Fibroblast of lung (primary cell): ENCODE results near the gene COLQ. TPM values are rescaled to one million over a fixed set of nuclear protein-coding genes. Genes with fewer than 3 reads are reported as not detected.
"Not testable (repeated sequence)": the region's sequence is repeated elsewhere in the genome, so short reads cannot be mapped to it uniquely, and the experiment has no call there.

Source experiments
- DNase-seq, 2 donors: peaks; one replicate each; pipeline versions ENCODE4 v3.0.0 to v3.0.0-alpha.2; 2010; ENCODE audit warnings: low read depth in 2 of 2
- H2AFZ ChIP-seq: 2 replicates; pipeline ENCODE4 v1.5.1; 2012; ENCODE audit warnings: low read length, control low read depth, inconsistent platforms
- H3K27ac ChIP-seq: 2 replicates; pipeline ENCODE4 v1.5.1; 2011; ENCODE audit warnings: low read length, control low read depth; ENCODE audit not compliant: insufficient read depth
- H3K27me3 ChIP-seq: 2 replicates; pipeline ENCODE4 v1.5.1; 2011; ENCODE audit warnings: mild to moderate bottlenecking, low read length; ENCODE audit not compliant: control insufficient read depth, insufficient read depth
- H3K36me3 ChIP-seq: 2 replicates; pipeline ENCODE4 v1.5.1; 2011; ENCODE audit warnings: low read length; ENCODE audit not compliant: control insufficient read depth, insufficient read depth
- H3K4me1 ChIP-seq: 2 replicates; pipeline ENCODE4 v1.5.1; 2011; ENCODE audit warnings: low read length; ENCODE audit not compliant: control insufficient read depth, insufficient read depth; ENCODE audit errors: extremely low read depth
- H3K4me2 ChIP-seq: 2 replicates; pipeline ENCODE4 v1.5.1; 2011; ENCODE audit warnings: low read length, control low read depth; ENCODE audit not compliant: insufficient read depth; ENCODE audit errors: extremely low read depth
- H3K4me3 ChIP-seq, 4 experiments: fragments of 200-600 bp in 1 of 4; sonication (generic) in 1 of 4; replicated peaks in 1 of 4; 2 replicates each; pipeline ENCODE4 v1.5.1; 2011 to 2016; ENCODE audit warnings: low read length in 4 of 4, low read depth in 3 of 4, mild to moderate bottlenecking in 3 of 4, control low read depth in 2 of 4, inconsistent platforms in 1 of 4, mixed read lengths in 1 of 4; ENCODE audit not compliant: insufficient read depth in 1 of 4; ENCODE audit errors: control extremely low read depth in 1 of 4
- H3K79me2 ChIP-seq: 2 replicates; pipeline ENCODE4 v1.5.1; 2012; ENCODE audit warnings: mild to moderate bottlenecking, low read length, inconsistent platforms; ENCODE audit not compliant: control insufficient read depth, insufficient read depth
- H3K9ac ChIP-seq: 2 replicates; pipeline ENCODE4 v1.5.1; 2011; ENCODE audit warnings: mild to moderate bottlenecking, low read length, control low read depth; ENCODE audit not compliant: insufficient read depth
- H3K9me3 ChIP-seq: 2 replicates; pipeline ENCODE4 v1.5.1; 2012; ENCODE audit warnings: low read depth, low read length; ENCODE audit not compliant: control insufficient read depth, insufficient read depth
- H4K20me1 ChIP-seq: 2 replicates; pipeline ENCODE4 v1.5.1; 2011; ENCODE audit warnings: low read length; ENCODE audit not compliant: control insufficient read depth, insufficient read depth; ENCODE audit errors: extremely low read depth
- CTCF ChIP-seq, 2 donors: IDR thresholded peaks in 1 of 2; conservative IDR thresholded peaks in 1 of 2; 1 replicate in 1 of 2; 2 replicates in 1 of 2; pipeline ENCODE4 v1.5.1; 2011 to 2012; ENCODE audit warnings: low read length in 2 of 2, control low read depth in 1 of 2, inconsistent platforms in 1 of 2, low read depth in 1 of 2, mild to moderate bottlenecking in 1 of 2
- EZH2 ChIP-seq: IDR thresholded peaks from 2 replicates; pipeline ENCODE4 v1.5.1; 2012; ENCODE audit warnings: low read length, control low read depth, mild to moderate bottlenecking; ENCODE audit errors: missing control alignments
- polyA plus RNA-seq, 2 donors: library from polyadenylated mRNA; depleted of rRNA in 1 of 2; stranded (reverse) in 1 of 2; unstranded in 1 of 2; fragments of >200 nt; gene quantifications; 2 replicates each; pipeline ENCODE4 v1.2.1, GENCODE V29; 2011 to 2012; ENCODE audit warnings: missing spikeins in 1 of 2
- total RNA-seq: library from RNA; depleted of rRNA; stranded (reverse); fragments of >200 nt; gene quantifications from 2 replicates; pipeline ENCODE4 v1.2.1, GENCODE V29; 2014

The COLQ gene
- total and polyA plus RNA-seq, 2 donors (not counting 1 experiment from before 2014, with no cell fraction given): 0.33 to 0.34 TPM

GRCh38 chr3:15538345-15538744 lies 16.8 kb upstream of the COLQ start:
- Histone ChIP-seq H2AFZ (no peak overlapping the region), H3K9ac (no peak overlapping the region), H3K4me1 (no peaks in the 10 kb centered on the region), H3K9me3 (no peaks in the 10 kb centered on the region), H3K4me3 (no peak overlapping the region), H4K20me1 (no peaks in the 10 kb centered on the region), H3K36me3 (no peaks in the 10 kb centered on the region), H3K27me3 (no peaks in the 10 kb centered on the region), H3K27ac (no peak overlapping the region), H3K79me2 (no peaks in the 10 kb centered on the region), H3K4me2 (no peak overlapping the region)
- no peak for DNase-seq
- TF ChIP-seq EZH2 (no peak), CTCF (conservative IDR thresholded peaks at IDR 0.05 in 1 of 2, IDR thresholded peaks at IDR 0.05 in 1 of 2; ENCODE audit: low read depth in 1 of 2, low read length in 2 of 2) (no peak)

- Histone ChIP-seq H3K4me2 (no peak overlapping the region), H3K9ac (no peak overlapping the region), H3K9me3 (no peaks in the 10 kb centered on the region), H3K79me2 (no peaks in the 10 kb centered on the region), H3K36me3 (no peaks in the 10 kb centered on the region), H2AFZ (no peak overlapping the region), H3K4me3 (no peak overlapping the region), H4K20me1 (no peaks in the 10 kb centered on the region), H3K27ac (no peak overlapping the region), H3K27me3 (no peaks in the 10 kb centered on the region), H3K4me1 (no peaks in the 10 kb centered on the region)
- no peak for DNase-seq
- TF ChIP-seq EZH2 (no peak), CTCF (conservative IDR thresholded peaks at IDR 0.05 in 1 of 2, IDR thresholded peaks at IDR 0.05 in 1 of 2; ENCODE audit: low read depth in 1 of 2, low read length in 2 of 2) (no peak)
Observed at GRCh38 chr3:15536856-15537255, 15.3 kb upstream of the COLQ start.

- Histone ChIP-seq H3K36me3 (no peaks in the 10 kb centered on the region), H2AFZ (no peak overlapping the region), H3K9me3 (no peaks in the 10 kb centered on the region), H3K9ac (no peak overlapping the region), H3K4me1 (no peaks in the 10 kb centered on the region), H3K79me2 (no peaks in the 10 kb centered on the region), H3K27me3 (no peaks in the 10 kb centered on the region), H4K20me1 (no peaks in the 10 kb centered on the region), H3K27ac (no peak overlapping the region), H3K4me3 (no peak overlapping the region), H3K4me2 (no peak overlapping the region)
- TF ChIP-seq EZH2 (no peak), CTCF (conservative IDR thresholded peaks at IDR 0.05 in 1 of 2, IDR thresholded peaks at IDR 0.05 in 1 of 2; ENCODE audit: low read depth in 1 of 2, low read length in 2 of 2) (no peak)
- peak in 1 of 2 donors; percentile 10 for DNase-seq
Observed at GRCh38 chr3:15535732-15536131, 14.2 kb upstream of the COLQ start.

GRCh38 chr3:15532614-15533013 lies 11.1 kb upstream of the COLQ start:
- not testable (repeated sequence) for H3K79me2 ChIP-seq, H3K4me3 ChIP-seq, H2AFZ ChIP-seq, H3K9me3 ChIP-seq, H3K27me3 ChIP-seq, H4K20me1 ChIP-seq, H3K9ac ChIP-seq, H3K4me1 ChIP-seq, H3K27ac ChIP-seq, H3K36me3 ChIP-seq, H3K4me2 ChIP-seq, DNase-seq
